GM13977 (cell line): ENCODE measurements around the gene PADI4.

Experiments
- DNase-seq: peaks from one replicate; pipeline ENCODE4 v3.0.0; 2012; ENCODE audit warnings: low spot score
- CTCF ChIP-seq: IDR thresholded peaks from 2 replicates; pipeline ENCODE4 v1.5.1; 2012; ENCODE audit warnings: mild to moderate bottlenecking, control low read depth; ENCODE audit not compliant: insufficient read depth; ENCODE audit errors: extremely low read depth, missing control alignments
- in situ Hi-C: fragments of 300-500 bp; cut with MboI; formaldehyde crosslinking; loops from one replicate; pipeline ENCODE4 v1.12.0; 2022; ENCODE audit warnings: low sequenced_read_pairs, low pct_unique_long_range_greater_than_20kb, mixed read lengths, inconsistent platforms; ENCODE audit not compliant: unreplicated experiment

The PADI4 gene

GRCh38 chr1:17392199-17392740, 84.3 kb downstream of the PADI4 start:
- in situ Hi-C loops = no loop called here
- TF ChIP-seq CTCF = no peak
- DNase-seq = no peak

- in situ Hi-C loops = no loop called here
- no peak for DNase-seq
- TF ChIP-seq CTCF = no peak
Observed at GRCh38 chr1:17393230-17393629, 85.2 kb downstream of the PADI4 start.

GRCh38 chr1:17397910-17398695, 90.1 kb downstream of the PADI4 start:
- DNase-seq = no peak
- no peak for TF ChIP-seq CTCF
- in situ Hi-C loops = no loop called here

- no peak for TF ChIP-seq CTCF
- in situ Hi-C loops = no loop called here
- DNase-seq = peak; percentile 59
Observed at GRCh38 chr1:17400725-17401341, 92.8 kb downstream of the PADI4 start.

GRCh38 chr1:17401841-17402240, 93.8 kb downstream of the PADI4 start:
- no peak for TF ChIP-seq CTCF
- no peak for DNase-seq
- in situ Hi-C loops = no loop called here

- TF ChIP-seq CTCF = no peak
- no peak for DNase-seq
- in situ Hi-C loops = no loop called here
Observed at GRCh38 chr1:17403081-17403480, 95.1 kb downstream of the PADI4 start.
